Cardiac muscle cell (in vitro differentiated cells and primary cell): ENCODE measurements around the gene RALA. TPM values are rescaled to one million over a fixed set of nuclear protein-coding genes. Genes with fewer than 3 reads are reported as not detected.

Source experiments
- DNase-seq, 2 donors: peaks; one replicate each; pipeline versions ENCODE4 v3.0.0 to v3.0.0-alpha.2; 2010 to 2017; ENCODE audit warnings: low read depth in 1 of 2, low spot score in 1 of 2
- H3K27ac ChIP-seq: fragments of 200-600 bp; sonication (generic); 2 replicates; pipeline ENCODE4 v1.5.1; 2016
- H3K27me3 ChIP-seq: fragments of 200-600 bp; sonication (generic); 2 replicates; pipeline ENCODE4 v1.6.0; 2016; ENCODE audit warnings: control low read depth
- H3K36me3 ChIP-seq: fragments of 200-600 bp; sonication (generic); 2 replicates; pipeline ENCODE4 v1.5.1; 2016; ENCODE audit warnings: control low read depth
- H3K4me1 ChIP-seq: fragments of 200-600 bp; sonication (generic); 2 replicates; pipeline ENCODE4 v1.8.1; 2017; ENCODE audit warnings: low read depth, mild to moderate bottlenecking, mixed run types
- H3K4me3 ChIP-seq: fragments of 200-600 bp; sonication (generic); 2 replicates; pipeline ENCODE4 v1.5.1; 2016; ENCODE audit warnings: mild to moderate bottlenecking
- H3K9me3 ChIP-seq: fragments of 200-600 bp; sonication (generic); 2 replicates; pipeline ENCODE4 v1.5.1; 2017; ENCODE audit warnings: low read depth, mild to moderate bottlenecking, control low read depth
- CTCF ChIP-seq: IDR thresholded peaks from 2 replicates; pipeline ENCODE4 v1.5.1; 2012; ENCODE audit warnings: low read depth, mild to moderate bottlenecking, low read length
- polyA plus RNA-seq: library from polyadenylated mRNA; unstranded; fragments of >200 nt; fragmentation: Nextera tagmentation; extraction: Ambion mirVana; gene quantifications from 2 replicates; pipeline ENCODE4 v1.2.1, GENCODE V29; 2016
- total RNA-seq: library from RNA; depleted of rRNA; stranded (reverse); fragments of >200 nt; gene quantifications from 2 replicates; pipeline ENCODE4 v1.2.3, GENCODE V29; 2016

Gene RALA
- total and polyA plus RNA-seq, 2 experiments from 2014 or later = 7.3 to 44.4 TPM

GRCh38 chr7:39614299-39614698 is 9.1 kb upstream of the RALA start:
- no peak overlapping the region for H3K27ac ChIP-seq
- DNase-seq = no peak
- TF ChIP-seq CTCF = no peak

GRCh38 chr7:39615350-39615975 is 7.9 kb upstream of the RALA start:
- Histone ChIP-seq H3K4me1 (no peaks in the 10 kb centered on the region), H3K27me3 (peaks cover 3% of the 10 kb centered on the region), H3K9me3 (no peaks in the 10 kb centered on the region), H3K27ac (no peak overlapping the region), H3K4me3 (no peak overlapping the region), H3K36me3 (no peaks in the 10 kb centered on the region)
- no peak for DNase-seq
- no peak for TF ChIP-seq CTCF

More at GRCh38 chr7:39614299-39614698, 9.1 kb upstream of the RALA start:
- Histone ChIP-seq H3K27me3 (peaks cover 13% of the 10 kb centered on the region), H3K9me3 (no peaks in the 10 kb centered on the region), H3K36me3 (no peaks in the 10 kb centered on the region), H3K4me3 (no peak overlapping the region), H3K4me1 (no peaks in the 10 kb centered on the region)

GRCh38 chr7:39616138-39616537 is 7.2 kb upstream of the RALA start:
- Histone ChIP-seq H3K4me1 (no peaks in the 10 kb centered on the region), H3K4me3 (no peak overlapping the region), H3K27ac (no peak overlapping the region)

GRCh38 chr7:39617005-39617404 is 6.4 kb upstream of the RALA start:
- peaks cover under 1% of the 10 kb centered on the region for H3K4me1 ChIP-seq
- no peak overlapping the region for H3K27ac ChIP-seq
- DNase-seq = no peak
- H3K9me3 ChIP-seq = no peaks in the 10 kb centered on the region
- TF ChIP-seq CTCF = no peak
- no peak overlapping the region for H3K4me3 ChIP-seq
- no peaks in the 10 kb centered on the region for H3K36me3 ChIP-seq
- H3K27me3 ChIP-seq = no peaks in the 10 kb centered on the region

More at GRCh38 chr7:39616138-39616537, 7.2 kb upstream of the RALA start:
- Histone ChIP-seq H3K36me3 (no peaks in the 10 kb centered on the region), H3K27me3 (no peaks in the 10 kb centered on the region), H3K9me3 (no peaks in the 10 kb centered on the region)
- DNase-seq = no peak
- TF ChIP-seq CTCF = no peak

- no peak for TF ChIP-seq CTCF
- no peak for DNase-seq
- Histone ChIP-seq H3K36me3 (no peaks in the 10 kb centered on the region), H3K27me3 (no peaks in the 10 kb centered on the region), H3K9me3 (no peaks in the 10 kb centered on the region), H3K27ac (no peak overlapping the region), H3K4me1 (peaks cover 8% of the 10 kb centered on the region), H3K4me3 (no peak overlapping the region)
Observed at GRCh38 chr7:39618868-39619267, 4.5 kb upstream of the RALA start.

GRCh38 chr7:39620486-39620885 is 2.9 kb upstream of the RALA start:
- no peak for DNase-seq
- no peak for TF ChIP-seq CTCF
- Histone ChIP-seq H3K4me1 (peaks cover 21% of the 10 kb centered on the region), H3K27me3 (no peaks in the 10 kb centered on the region), H3K36me3 (no peaks in the 10 kb centered on the region), H3K9me3 (no peaks in the 10 kb centered on the region), H3K4me3 (no peak overlapping the region), H3K27ac (no peak overlapping the region)
